ENCODE measurements around the gene CP.

DNA sequence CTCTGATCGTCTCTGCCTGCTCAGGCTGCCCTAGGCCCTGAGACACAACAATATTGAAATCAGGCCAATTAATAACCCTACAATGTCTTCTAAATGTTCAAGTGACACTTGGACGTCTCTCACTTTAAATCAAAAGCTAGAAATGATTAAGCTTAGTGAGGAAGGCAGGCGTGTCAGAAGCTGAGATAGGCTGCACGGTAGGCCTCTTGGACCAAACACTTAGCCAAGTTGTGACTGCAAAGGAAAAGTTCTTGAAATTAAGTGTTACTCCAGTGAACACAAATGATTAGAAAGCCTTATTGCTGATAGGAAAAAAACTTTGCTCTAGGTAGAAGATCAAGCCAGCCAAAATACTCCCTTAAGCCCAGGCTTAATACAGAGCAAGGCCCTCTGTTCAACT is 90.0 kb downstream of the CP start:
- TF ChIP-seq, protein P1, sequence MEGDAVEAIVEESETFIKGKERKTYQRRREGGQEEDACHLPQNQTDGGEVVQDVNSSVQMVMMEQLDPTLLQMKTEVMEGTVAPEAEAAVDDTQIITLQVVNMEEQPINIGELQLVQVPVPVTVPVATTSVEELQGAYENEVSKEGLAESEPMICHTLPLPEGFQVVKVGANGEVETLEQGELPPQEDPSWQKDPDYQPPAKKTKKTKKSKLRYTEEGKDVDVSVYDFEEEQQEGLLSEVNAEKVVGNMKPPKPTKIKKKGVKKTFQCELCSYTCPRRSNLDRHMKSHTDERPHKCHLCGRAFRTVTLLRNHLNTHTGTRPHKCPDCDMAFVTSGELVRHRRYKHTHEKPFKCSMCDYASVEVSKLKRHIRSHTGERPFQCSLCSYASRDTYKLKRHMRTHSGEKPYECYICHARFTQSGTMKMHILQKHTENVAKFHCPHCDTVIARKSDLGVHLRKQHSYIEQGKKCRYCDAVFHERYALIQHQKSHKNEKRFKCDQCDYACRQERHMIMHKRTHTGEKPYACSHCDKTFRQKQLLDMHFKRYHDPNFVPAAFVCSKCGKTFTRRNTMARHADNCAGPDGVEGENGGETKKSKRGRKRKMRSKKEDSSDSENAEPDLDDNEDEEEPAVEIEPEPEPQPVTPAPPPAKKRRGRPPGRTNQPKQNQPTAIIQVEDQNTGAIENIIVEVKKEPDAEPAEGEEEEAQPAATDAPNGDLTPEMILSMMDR (IDR thresholded peaks at IDR 0.05; ENCODE audit: low read length), result no peak
- no peak for TF ChIP-seq EZH2 (IDR thresholded peaks at IDR 0.05; ENCODE audit: borderline replicate concordance, low read length)

Data from OCI-LY1 (cell line).